Mesodermal cell (in vitro differentiated cells): ENCODE measurements around the gene XNDC1N.

Source experiments
- H3K27ac ChIP-seq: 2 replicates; pipeline ENCODE4 v1.7.0; 2013; ENCODE audit warnings: mild to moderate bottlenecking, low read depth, low read length, moderate library complexity; ENCODE audit not compliant: severe bottlenecking
- H3K36me3 ChIP-seq: 2 replicates; pipeline ENCODE4 v1.7.1; 2013; ENCODE audit warnings: mild to moderate bottlenecking, low read length, moderate library complexity; ENCODE audit not compliant: control insufficient read depth, insufficient read depth
- H3K4me1 ChIP-seq: one replicate; pipeline ENCODE4 v1.7.1; 2013; ENCODE audit warnings: mild to moderate bottlenecking, low read length; ENCODE audit not compliant: insufficient read depth, control insufficient read depth, poor library complexity, severe bottlenecking
- H3K4me3 ChIP-seq: 2 replicates; pipeline ENCODE4 v1.7.0; 2013; ENCODE audit warnings: low read length, control low read depth, mild to moderate bottlenecking; ENCODE audit not compliant: insufficient read depth, poor library complexity, severe bottlenecking; ENCODE audit errors: extremely low read depth
- H3K9me3 ChIP-seq: 2 replicates; pipeline ENCODE4 v1.7.1; 2013; ENCODE audit warnings: mild to moderate bottlenecking, low read length, moderate library complexity; ENCODE audit not compliant: control insufficient read depth
- WGBS, 2 experiments: methylation state at CpG; one replicate each; pipeline ENCODE4 v1.1.5; 2013; ENCODE audit warnings: missing lambda C conversion rate in 2 of 2; ENCODE audit not compliant: insufficient coverage in 2 of 2; 5-methylcytosine and 5-hydroxymethylcytosine counted together

Gene XNDC1N

DNA sequence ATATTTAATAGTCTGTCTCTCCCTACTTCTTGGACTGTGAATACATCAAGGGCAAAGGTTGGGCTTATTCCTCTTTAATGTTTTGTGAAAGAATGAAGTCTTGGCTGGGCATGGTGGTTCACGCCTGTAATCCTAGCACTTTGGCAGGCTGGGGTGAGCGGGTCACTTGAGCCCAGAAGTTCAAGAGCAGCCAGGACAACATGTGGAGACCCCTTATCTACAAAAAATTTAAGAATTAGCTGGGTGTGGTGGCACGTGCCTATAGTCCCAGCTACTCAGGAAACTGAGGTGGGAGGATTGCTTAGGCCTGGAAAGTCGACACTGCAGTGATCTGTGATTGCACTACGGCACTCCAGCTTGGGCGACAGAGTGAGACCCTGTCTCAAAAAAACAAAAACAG lies 20.6 kb upstream of the XNDC1N start:
- Histone ChIP-seq H3K27ac (no peak overlapping the region), H3K4me1 (peaks cover 30% of the 10 kb centered on the region), H3K36me3 (peaks cover 8% of the 10 kb centered on the region), H3K4me3 (no peak overlapping the region), H3K9me3 (no peaks in the 10 kb centered on the region)
- WGBS, 2 experiments = 96 to 100% methylated on average over 4 of the region's 6 CpGs

GRCh38 chr11:71948314-71949027 lies 20.1 kb upstream of the XNDC1N start:
- H3K9me3 ChIP-seq = no peaks in the 10 kb centered on the region
- peaks cover 8% of the 10 kb centered on the region for H3K36me3 ChIP-seq
- H3K4me1 ChIP-seq = peaks cover 30% of the 10 kb centered on the region
- WGBS, 2 experiments = 92 to 99% methylated on average over 5 of the region's 7 CpGs
- H3K27ac ChIP-seq = no peak overlapping the region
- H3K4me3 ChIP-seq = no peak overlapping the region

DNA sequence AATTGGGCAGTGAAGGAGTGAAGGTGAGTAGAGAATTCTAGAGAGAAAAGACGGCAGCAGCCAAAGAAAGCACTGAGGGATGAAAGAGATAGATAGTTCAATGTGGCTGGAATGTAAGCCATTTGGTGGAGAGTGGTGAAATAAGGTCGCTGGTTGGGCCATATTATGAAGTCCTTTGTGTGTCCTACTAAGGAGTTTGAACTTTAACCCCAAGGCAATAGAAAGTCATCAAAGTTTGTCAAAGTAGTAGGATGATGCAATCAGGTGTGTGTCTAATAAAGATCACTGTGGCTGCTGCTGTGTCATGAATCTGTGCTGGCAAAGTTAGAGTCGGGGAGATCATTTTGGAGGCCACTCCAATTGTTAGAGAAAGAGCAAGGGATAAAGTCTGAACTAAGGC lies 19.1 kb upstream of the XNDC1N start:
- H3K9me3 ChIP-seq = no peaks in the 10 kb centered on the region
- H3K27ac ChIP-seq = no peak overlapping the region
- H3K36me3 ChIP-seq = peaks cover 8% of the 10 kb centered on the region
- no peak overlapping the region for H3K4me3 ChIP-seq
- WGBS, 2 experiments = 76 to 89% methylated on average over 3 of the region's 3 CpGs
- peaks cover 30% of the 10 kb centered on the region for H3K4me1 ChIP-seq

DNA sequence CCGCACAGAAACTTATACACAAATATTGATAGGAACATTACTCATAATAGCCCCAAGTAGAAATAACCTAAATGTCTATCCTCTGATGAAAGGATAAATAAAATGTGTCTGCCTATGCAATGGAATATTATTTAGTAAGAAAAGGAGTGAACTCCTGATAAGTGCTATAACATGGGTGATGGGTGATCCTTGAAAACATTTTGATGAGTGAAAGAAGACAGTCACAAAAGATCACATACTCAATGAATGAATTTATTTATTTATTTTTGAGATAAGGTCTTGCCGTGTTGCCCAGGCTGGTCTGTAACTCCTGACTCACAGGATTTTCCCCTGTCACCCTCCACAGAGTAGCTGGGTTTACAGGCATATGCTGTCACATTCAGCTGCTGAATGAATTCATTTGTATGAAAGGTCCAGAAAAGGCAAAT lies 17.8 kb upstream of the XNDC1N start:
- peaks cover 4% of the 10 kb centered on the region for H3K36me3 ChIP-seq
- 60% methylated on average over 1 of the region's 2 CpGs; no CpG with 5 or more reads in 1 of the 2 experiments for WGBS, 2 experiments
- H3K9me3 ChIP-seq = no peaks in the 10 kb centered on the region
- peak overlapping the region; percentile 32 for H3K27ac ChIP-seq
- H3K4me3 ChIP-seq = no peak overlapping the region
- H3K4me1 ChIP-seq = peaks cover 36% of the 10 kb centered on the region

DNA sequence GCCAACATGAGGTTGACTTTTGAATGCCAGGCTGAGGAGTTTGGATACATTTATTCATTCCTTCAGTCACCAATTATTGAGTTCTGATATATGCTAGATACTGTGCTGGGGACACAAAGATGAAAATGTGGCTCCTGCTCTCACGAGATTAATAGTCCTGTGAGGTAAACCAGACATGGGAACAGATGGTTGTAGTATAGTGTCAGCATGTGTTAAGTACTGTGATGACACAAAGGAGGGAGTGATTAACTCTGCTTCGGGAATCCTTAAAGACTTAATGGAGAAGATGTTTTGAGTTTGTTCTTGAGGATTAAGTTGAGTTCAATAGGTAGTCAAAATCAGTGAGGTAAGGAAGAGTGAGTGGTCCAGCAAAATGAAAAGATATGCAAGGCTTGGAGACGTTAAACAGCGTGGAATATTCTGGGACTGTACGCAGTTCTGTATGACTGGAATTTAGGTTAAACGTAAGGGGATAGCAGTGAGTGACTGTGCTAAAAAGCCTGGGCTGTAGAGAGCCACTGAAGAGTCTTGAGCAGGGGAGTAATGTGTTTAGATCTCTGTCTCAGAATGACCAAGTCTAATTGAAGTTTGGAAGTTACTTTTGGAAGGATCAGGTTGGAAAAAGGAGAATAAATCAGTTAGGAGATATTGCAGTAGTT lies 12.3 kb upstream of the XNDC1N start:
- H3K9me3 ChIP-seq = no peaks in the 10 kb centered on the region
- no peak overlapping the region for H3K4me3 ChIP-seq
- WGBS, 2 experiments = 91% methylated on average over 6 of the region's 6 CpGs
- peak overlapping the region; percentile 66 for H3K27ac ChIP-seq
- peaks cover 29% of the 10 kb centered on the region for H3K4me1 ChIP-seq
- peaks cover 16% of the 10 kb centered on the region for H3K36me3 ChIP-seq

DNA sequence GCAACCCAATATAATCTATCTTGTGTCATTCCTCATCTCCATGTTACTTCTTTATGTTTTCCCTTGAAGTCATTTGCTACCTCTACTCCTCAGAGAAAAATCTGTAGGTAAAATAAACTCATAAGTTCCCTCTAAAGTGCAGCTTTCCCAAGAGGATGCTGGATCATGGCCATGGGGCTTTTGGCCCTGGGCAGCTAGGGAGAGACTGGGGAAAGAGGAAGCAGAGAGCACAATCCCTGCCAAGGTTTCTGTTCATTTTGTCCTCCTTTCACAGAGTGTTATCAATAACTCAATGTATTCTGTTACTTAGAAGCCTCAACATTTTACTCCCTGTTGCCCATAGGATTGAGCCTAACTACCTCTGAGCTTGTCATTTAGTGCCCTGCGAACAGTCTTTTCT lies 9.4 kb upstream of the XNDC1N start:
- Histone ChIP-seq H3K9me3 (no peaks in the 10 kb centered on the region), H3K36me3 (peaks cover 16% of the 10 kb centered on the region), H3K4me3 (no peak overlapping the region), H3K4me1 (peaks cover 15% of the 10 kb centered on the region), H3K27ac (no peak overlapping the region)
- 100% methylated on average over 1 of the region's 1 CpG for WGBS, 2 experiments

DNA sequence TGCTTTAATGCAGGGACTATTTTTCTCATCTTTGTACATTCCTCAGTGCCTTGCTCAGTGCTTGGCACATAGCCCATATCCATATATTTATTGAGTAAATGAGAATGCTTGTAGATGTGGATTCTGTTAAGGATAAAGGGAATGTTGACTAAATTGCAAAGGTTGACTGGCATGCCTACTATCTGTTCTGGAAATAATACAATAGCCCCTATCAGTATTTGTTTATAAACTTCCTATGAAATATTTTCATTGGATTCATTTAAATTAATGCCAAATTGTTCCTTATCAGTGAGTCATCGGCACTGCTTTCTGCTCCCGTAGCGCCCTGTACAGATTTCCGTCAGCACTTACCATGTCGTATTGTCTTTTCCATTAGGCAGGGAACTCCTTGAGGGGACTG lies 8.4 kb upstream of the XNDC1N start:
- 67 to 78% methylated on average over 3 to 5 of the region's 5 CpGs for WGBS, 2 experiments
- no peak overlapping the region for H3K27ac ChIP-seq
- peaks cover 16% of the 10 kb centered on the region for H3K36me3 ChIP-seq
- no peaks in the 10 kb centered on the region for H3K9me3 ChIP-seq
- peaks cover 15% of the 10 kb centered on the region for H3K4me1 ChIP-seq
- no peak overlapping the region for H3K4me3 ChIP-seq

GRCh38 chr11:71935338-71935925 lies 7.0 kb upstream of the XNDC1N start:
- Histone ChIP-seq H3K36me3 (peaks cover 16% of the 10 kb centered on the region), H3K4me1 (peaks cover 5% of the 10 kb centered on the region), H3K4me3 (no peak overlapping the region), H3K27ac (no peak overlapping the region), H3K9me3 (no peaks in the 10 kb centered on the region)
- WGBS, 2 experiments = 88 to 95% methylated on average over 3 to 4 of the region's 4 CpGs

GRCh38 chr11:71934213-71934612 lies 5.8 kb upstream of the XNDC1N start:
- no peaks in the 10 kb centered on the region for H3K4me1 ChIP-seq
- H3K27ac ChIP-seq = no peak overlapping the region
- no peaks in the 10 kb centered on the region for H3K9me3 ChIP-seq
- 100% methylated on average over 1 of the region's 2 CpGs; no CpG with 5 or more reads in 1 of the 2 experiments for WGBS, 2 experiments
- H3K36me3 ChIP-seq = peaks cover 16% of the 10 kb centered on the region
- H3K4me3 ChIP-seq = no peak overlapping the region

DNA sequence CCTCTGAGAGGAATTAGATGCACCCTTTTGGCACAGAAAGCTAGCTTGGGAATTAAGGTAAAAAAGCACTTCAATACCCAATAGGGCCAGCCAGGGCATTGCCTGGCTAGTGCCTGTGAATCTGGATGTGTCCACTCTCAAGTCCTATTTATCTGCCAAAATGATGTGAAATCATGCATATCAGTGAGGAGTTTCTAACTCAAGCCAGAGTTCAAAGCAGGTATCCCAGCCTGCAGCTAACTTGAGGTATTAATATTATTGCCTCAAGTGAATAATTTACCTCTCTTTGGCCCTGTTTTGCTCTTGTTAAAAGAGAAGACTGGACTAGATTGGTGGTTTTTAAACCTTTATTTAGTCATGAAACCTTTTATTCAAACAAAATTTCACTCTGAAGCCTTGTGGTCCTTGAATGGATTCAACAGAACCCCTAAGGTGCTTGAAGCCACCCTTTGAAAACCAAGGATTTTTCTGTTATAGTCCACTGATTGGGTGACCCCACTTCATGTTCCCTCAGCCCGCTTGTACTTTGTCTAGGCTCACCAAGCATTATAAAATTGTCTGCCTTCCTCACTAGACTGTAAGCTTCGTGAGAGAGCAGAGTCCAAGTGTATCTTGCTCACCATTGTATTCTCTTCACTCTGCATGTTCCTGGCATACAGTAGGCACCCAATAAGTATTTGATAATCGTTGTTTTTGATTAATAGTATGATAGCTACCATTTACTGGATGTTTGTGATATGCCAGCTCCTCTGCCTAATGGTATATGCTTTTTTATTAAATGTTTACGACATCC lies 4.9 kb upstream of the XNDC1N start:
- Histone ChIP-seq H3K4me3 (no peak overlapping the region), H3K36me3 (peaks cover 13% of the 10 kb centered on the region), H3K4me1 (no peaks in the 10 kb centered on the region), H3K9me3 (no peaks in the 10 kb centered on the region), H3K27ac (no peak overlapping the region)
- WGBS, 2 experiments = 90 to 96% methylated on average over 3 of the region's 4 CpGs
